HG02571 (cell line): Measurements from ENCODE around the gene WRAP53.

Source experiments
- ATAC-seq: cut with Tn5 transposase; IDR thresholded peaks from one replicate; pipeline ENCODE4 v1.9.1; 2021; ENCODE audit warnings: mild to moderate bottlenecking, moderate library complexity; ENCODE audit not compliant: unreplicated experiment

The WRAP53 gene

DNA sequence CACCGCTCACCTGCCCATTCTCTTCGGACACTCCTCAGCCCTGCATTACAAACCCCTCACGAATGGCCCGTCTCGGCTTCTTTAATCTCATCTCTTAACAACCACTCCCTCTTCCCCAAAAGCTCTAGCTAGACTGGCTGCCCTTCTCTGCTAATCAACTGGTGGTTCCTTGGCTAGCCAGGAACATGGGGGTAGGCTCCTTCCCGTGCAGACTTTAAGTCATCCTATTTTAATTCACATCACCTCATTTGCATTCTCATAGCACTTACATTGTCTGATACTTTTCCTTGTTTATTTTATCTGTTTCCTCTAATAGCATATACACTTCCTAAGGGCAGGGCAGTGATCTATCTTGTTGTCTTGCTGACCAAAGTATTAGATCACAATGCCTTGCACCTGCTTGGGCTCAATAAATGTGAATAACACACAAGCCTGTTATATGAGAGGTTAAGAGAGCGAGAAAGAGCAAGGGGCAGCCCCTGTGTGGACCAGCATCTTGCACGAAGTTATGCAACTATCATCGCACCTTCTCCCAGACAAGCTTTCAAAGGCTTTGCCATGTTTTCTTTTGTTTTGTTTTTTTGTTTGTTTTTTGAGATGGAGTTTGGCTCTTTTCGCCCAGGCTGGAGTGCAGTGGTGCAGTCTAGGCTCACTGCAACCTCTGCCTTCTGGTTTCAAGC lies 10.7 kb upstream of the WRAP53 start:
- ATAC-seq = no peak

DNA sequence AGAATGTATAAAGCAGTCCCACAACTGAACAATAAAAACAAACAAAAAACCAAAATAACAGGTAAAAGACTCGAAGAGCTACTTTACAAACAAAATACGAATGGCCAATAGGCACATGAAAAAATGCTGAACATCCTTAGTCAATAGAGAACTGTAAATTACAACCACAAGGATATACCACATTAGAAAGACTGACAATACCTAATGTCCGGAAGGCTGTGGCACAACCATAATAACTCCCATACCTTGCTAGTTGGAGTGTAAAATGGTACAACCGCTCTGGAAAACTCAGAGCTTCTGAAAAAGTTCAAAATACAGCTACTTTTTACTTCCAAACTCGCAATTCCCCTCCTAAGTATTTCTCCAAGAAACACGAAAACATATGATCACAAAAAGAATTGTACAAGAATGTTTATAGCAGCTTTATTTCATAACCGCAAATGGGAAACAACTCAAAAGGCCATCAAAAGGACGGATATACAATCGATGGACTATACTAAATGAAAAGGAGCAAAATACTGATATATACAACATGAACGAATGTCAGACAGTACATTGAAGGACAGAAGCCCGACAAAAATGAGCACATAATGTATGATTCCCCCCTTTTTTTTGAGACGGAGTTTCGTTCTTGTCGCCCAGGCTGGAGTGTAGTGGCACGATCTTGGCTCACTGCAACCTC lies 3.3 kb upstream of the WRAP53 start:
- ATAC-seq = no peak

DNA sequence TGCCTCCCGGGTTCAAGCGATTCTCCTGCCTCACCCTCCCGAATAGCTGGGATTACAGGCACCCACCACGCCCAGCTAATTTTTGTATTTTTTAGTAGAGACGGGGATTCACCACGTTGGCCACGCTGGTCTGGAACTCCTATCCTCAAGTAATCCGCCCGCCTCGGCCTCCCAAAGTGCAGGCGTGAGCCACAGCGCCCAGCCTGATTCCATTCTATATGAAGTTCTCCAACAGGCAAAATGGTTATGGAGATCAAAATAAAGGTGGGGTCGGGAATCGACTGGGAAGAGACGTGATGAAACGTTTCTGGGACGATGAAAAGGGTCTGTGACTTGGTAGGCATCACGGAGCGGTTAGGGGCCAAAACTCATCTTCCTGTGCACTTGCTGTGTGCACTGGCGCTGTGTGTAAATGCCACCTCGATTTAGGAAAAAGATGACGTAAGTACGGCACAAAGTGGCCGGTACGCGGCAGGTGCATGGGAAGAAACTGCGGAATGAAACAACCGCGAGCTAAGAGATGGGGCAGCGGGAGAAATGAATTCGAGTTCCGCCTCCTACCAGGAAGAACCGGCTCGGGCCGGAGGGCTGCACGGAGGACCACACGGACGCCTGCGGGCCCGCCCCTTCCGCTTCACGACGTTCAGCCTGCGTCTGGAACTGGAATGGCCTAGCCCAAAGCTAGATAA lies 2.6 kb upstream of the WRAP53 start:
- ATAC-seq = peak; percentile 40

- peak; percentile 38 for ATAC-seq
Observed at GRCh38 chr17:7686222-7687071, 1.8 kb upstream of the WRAP53 start.

- ATAC-seq = no peak
Observed at GRCh38 chr17:7687072-7687907, 987 bp upstream of the WRAP53 start, which contains the start of gene TP53. TP53 (minus strand) TSS chr17:7687490; CDS start chr17:7676594, 10,896 bp downstream.

DNA sequence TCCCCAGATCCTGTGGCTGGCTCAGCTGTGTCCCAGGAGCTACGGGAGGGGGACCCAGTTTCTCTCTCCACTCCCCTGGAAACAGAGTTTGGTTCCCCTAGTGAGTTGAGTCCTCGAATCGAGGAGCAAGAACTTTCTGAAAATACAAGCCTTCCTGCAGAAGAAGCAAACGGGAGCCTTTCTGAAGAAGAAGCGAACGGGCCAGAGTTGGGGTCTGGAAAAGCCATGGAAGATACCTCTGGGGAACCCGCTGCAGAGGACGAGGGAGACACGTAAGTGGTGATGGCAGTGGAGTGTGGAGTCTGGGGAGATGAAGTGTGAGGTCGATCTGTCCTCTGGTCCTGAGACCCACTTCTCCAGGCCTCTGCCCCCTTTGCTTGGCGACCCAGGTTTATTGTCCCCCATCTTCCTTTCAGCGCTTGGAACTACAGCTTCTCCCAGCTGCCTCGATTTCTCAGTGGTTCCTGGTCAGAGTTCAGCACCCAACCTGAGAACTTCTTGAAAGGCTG lies 585 bp downstream of the WRAP53 start:
- ATAC-seq = no peak

DNA sequence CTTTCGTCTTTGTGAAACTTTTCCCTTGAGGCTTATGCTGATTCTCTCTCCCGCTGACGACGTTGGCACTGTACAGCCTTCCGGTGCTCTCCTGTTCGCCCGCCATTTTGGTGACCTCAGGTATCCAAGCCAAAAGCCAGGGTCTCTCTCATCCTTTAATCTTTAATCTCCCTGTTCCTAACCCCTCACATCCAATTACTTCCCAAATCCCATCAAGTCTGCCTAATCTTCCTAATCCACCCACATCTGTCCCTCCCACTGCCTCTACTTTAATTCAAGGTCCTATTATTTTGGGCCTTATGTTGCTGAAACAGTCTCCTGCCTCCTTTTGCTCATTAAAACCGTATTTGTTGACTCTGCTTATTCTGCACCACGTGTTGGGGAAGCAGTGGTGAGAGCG lies 7.3 kb downstream of the WRAP53 start:
- ATAC-seq = no peak

DNA sequence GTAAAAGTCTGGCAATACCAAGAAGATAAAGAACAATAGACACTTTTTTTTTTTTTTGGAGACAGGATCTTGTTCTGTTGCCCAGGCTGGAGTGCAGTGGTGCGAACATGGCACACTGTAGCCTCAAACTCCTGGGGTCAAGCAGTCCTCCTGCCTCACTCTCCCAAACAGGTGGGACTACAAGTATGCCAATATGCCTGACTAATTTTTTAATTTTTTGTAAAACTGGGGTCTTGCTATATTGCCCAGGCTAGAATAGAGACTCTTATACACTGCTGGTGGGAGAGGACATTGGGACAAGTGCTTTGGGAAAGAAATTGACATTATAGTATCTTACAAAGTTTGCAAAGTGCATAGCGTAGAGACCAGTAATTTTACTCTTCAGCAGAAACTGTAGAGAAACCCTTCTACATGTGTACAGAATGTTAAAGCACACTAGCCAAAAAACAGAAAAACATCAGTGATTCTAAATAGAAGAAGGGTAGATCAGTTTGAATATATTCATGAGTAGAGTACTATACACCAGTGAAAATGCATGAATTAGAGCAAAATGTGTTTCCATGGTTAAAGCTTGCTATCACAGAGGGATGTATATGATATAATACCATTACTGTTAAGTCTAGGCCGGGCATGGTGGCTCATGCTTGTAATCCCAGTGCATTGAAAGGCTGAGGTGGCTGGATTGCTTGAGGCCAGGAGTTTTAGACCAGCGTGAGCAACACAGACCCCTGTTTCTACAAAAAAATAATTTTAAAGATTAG lies 9.7 kb downstream of the WRAP53 start:
- ATAC-seq = no peak

DNA sequence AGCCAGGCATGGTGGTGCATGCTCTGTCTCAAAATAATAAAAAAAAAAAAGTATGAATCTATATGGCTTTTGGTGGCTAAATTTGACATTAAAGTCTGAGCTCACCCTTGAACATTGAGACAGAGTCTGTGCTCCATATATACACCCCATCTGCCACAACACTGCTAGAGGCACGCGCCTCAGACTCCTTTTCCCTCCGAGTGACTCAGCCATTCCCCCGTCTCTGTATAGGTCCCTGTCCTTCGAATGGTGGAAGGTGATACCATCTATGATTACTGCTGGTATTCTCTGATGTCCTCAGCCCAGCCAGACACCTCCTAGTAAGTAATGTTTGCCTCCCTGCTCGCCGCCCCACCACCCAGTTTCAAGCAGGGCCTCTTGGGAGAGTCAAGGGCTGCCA lies 12.2 kb downstream of the WRAP53 start:
- ATAC-seq = no peak

DNA sequence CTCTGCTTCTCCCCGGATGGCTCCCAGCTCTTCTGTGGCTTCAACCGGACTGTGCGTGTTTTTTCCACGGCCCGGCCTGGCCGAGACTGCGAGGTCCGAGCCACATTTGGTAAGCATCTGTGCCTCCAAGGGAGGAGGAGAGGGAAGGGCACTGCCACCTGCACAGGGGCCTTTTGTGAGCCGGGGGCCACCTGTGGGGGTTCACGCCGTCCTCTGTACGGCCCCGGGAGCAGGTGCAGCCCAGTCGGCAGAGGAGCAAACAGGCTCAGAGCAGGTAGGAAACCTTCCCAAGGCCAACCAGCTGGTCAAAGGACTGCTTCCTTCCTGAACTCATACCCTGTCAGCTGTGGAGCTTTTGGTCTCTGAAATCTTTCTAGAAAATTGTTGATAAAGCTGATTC lies 13.4 kb downstream of the WRAP53 start:
- ATAC-seq = no peak

GRCh38 chr17:7702776-7703175 lies 14.5 kb downstream of the WRAP53 start:
- no peak for ATAC-seq

GRCh38 chr17:7703584-7704479 lies 15.6 kb downstream of the WRAP53 start:
- no peak for ATAC-seq

DNA sequence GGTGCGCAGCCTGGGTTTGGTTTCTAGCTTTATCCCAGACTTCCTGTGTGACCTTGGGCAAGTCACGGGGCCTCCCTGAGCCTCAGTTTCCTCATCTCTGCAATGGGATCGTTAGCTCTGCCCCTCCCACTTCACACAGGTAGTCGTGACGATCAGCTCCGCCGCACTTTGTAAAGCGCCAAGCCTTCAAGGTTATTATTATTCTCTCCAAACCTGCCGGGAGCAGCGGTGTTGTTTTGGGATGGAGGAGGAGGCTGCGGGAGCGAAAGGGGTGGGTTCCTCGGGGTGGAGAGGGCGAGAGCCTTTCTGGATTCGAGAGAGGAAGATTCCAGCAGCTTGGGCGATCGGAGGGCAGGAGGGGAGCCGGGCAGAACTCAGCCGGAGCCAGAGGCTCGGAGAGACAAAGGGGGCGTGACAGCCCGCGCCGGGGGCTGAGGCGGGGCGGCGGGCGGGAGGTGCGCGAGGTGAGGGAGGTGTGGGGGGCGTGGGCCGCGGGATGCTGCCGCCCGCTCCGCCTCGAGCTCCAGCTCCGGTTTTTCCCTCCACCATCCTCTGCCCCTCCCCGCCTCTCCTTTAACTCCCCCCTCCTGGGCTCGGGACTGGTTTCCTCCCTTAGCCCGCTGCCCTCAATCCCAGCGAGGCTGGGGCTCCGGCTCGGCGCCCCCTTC lies 16.5 kb downstream of the WRAP53 start, which contains the start of gene EFNB3:
EFNB3 (plus strand) TSS at position 602 of the 668 bp plus-strand sequence. CDS start 397 bp downstream, outside the sequence.
- ATAC-seq = no peak

- ATAC-seq = no peak
Observed at GRCh38 chr17:7705269-7706255, 17.3 kb downstream of the WRAP53 start.

GRCh38 chr17:7706631-7707354 lies 18.5 kb downstream of the WRAP53 start:
- no peak for ATAC-seq

DNA sequence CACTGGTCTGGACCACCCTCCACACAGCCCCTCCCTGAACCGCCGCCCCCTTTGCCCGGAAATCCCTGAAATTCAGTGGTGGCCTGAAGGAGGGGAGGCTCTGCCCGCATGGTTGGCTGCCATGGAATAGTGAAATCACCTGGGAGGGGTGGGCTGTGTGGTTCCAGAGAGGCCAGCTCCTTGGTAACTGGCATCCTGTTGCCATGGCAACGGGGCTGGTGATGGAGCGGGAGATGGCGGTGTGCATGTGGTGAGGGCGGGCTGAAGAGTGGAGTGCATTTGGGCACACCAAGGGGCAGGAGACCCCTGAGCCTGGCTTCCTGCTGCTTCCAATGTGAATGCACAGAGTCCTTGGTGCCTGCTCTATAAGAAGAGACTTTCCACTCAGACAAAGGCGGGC lies 19.2 kb downstream of the WRAP53 start:
- ATAC-seq = no peak
